NK-92 treated with Interleukin-12 subunit alpha and Interleukin-12 subunit beta, amount 100 ng/mL, for 24 hours (cell line): ENCODE data around the gene CATSPER4.
A peak's percentile ranks its signal among the peaks of the same experiment; 100 is the strongest.
"Not testable (repeated sequence)": the region's sequence is repeated elsewhere in the genome, so short reads cannot be mapped to it uniquely, and the experiment has no call there.

Source experiments
- DNase-seq: peaks from one replicate; lab custom pipeline; 2025; lab: John Stamatoyannopoulos, UW

CATSPER4 gene

GRCh38 chr1:26195805-26196204, 5.4 kb downstream of the CATSPER4 start:
- DNase-seq, result no peak

GRCh38 chr1:26197301-26197700, 6.9 kb downstream of the CATSPER4 start:
- no peak for DNase-seq

GRCh38 chr1:26197813-26198212, 7.4 kb downstream of the CATSPER4 start:
- no peak for DNase-seq

- DNase-seq, result no peak
Observed at GRCh38 chr1:26200413-26200812, 10.0 kb downstream of the CATSPER4 start.

- no peak for DNase-seq
Observed at GRCh38 chr1:26203642-26204318, 13.4 kb downstream of the CATSPER4 start.

DNA sequence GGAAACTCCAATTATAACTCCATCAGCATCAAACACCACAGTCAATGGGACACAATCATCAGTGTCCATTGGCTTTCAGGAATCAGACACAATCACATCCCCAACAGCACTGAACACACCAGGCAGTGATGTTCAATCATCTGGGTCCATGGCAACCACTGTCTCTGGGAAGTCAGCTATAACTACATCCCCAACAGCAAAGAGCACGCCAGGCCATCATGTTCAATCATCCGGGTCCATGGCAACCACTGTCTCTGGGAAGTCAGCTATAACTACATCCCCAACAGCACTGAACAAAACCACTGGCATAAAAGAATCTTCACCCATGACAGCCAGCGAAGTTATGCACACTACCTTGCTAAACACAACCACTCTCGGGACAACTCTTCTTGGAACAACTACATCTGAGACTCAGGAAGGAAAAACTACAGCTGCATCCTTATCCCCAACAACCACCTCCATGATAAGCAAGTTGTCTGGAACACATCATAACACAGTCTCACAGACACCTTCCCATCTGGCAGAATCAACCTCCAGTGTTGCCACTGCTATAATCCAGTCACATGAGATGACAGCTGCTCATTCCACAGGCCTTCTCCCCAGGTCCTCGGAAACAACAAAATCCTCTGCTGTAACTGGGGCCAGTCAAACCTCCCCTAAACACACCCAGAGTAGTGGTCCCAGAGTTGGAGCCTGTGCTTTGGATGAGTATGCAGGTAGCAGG, 19.9 kb downstream of the CATSPER4 start:
- no peak for DNase-seq

DNA sequence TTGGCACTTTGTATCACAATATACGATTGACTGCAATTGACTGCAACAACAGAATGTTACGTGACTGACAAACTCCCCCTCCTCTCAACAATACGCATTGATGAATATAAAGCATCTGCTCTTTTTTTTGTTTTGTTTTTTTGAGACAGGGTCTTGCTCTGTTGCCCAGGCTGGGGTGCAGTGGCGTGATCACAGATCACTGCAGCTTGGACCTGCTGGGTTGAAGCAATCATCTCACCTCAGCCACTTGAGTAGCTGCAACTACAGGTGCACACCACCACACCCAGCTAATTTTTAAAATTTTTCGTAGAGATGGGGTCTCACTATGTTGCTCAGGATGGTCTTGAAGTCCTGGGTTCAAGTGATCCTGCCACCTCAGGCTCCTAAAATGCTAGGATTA, 22.3 kb downstream of the CATSPER4 start:
- DNase-seq, result no peak

DNA sequence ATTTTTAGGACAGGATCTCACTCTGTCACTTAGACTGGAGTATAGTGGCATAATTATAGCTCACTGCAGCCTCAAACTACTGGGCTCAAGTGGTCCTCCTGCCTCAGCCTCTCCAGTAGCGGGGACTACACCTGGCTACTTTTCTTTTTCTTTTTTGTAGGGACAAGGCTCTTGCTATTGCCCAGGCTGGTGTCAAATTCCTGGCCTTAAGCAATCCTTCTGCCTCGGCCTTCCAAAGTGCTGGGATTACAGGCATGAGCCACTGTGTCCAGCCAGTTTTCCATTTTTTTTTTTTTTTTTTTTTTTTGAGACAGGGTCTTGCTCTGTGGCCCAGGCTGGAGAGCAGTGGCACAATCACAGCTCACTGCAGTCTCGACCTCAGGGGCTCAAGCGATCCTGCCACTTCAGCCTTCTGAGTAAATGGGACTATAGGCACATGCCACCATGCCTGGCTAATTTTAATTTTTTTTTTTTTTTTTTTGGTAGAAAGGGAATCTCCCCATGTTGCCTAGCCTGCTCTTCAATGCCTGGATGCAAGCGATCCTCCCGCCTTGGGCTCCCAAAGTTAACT, 23.0 kb downstream of the CATSPER4 start:
- DNase-seq, result no peak

GRCh38 chr1:26215246-26215645, 24.8 kb downstream of the CATSPER4 start:
- no peak for DNase-seq

GRCh38 chr1:26218906-26219494, 28.6 kb downstream of the CATSPER4 start:
- no peak for DNase-seq

DNA sequence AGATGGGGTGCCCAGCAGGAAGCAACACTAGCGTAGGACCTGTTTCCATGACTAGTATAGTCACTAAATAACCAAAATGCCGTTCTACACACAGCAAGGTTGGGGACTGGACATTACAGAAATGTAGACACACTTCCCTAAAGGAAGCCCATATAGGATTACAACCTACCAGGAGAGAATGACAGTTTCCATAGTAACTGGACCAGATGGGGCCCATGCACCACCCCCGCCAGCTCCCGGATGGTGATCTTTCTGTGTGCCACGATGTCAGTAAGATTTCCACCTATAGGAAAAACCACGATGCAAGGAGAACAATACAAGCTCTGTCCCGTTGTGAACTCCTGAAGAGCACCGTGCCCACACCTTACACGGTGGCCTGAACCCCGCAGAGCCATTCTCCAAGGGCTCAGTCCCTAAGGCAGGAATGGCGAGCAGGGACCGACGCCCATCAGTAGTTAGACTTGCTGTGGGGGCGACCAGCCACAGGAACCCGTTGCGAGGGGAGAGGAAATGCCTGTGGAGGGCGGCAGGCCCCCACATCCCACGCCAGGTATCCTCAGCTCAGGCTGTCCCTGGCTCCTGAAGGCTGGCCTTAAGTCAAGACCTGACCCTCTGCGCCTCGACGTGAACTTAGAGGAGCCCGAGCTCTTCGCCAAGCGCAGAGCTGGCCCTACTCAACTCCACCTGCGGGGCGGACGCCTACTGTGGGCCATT, 30.0 kb downstream of the CATSPER4 start:
- no peak for DNase-seq

DNA sequence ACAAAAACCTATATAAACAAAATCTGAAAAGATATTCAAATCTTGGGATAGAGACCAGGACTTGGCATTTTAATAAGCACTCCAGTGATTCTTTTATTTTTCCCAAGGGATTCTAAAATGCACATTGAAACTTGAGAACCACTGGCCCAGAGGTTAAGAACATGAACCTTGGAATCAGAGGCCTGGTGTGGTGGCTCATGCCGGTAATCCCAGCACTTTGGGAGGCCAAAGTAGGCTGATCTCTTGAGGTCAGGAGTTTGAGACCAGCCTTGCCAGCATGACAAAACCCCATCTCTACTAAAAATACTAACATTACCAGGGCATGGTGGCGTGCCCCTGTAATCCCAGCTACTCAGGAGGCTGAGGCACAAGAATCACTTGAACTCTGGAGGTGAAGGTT, 30.7 kb downstream of the CATSPER4 start:
- DNase-seq, result no peak

- DNase-seq, result no peak
Observed at GRCh38 chr1:26224606-26225005, 34.2 kb downstream of the CATSPER4 start.

- no peak for DNase-seq
Observed at GRCh38 chr1:26225033-26225831, 34.8 kb downstream of the CATSPER4 start.

DNA sequence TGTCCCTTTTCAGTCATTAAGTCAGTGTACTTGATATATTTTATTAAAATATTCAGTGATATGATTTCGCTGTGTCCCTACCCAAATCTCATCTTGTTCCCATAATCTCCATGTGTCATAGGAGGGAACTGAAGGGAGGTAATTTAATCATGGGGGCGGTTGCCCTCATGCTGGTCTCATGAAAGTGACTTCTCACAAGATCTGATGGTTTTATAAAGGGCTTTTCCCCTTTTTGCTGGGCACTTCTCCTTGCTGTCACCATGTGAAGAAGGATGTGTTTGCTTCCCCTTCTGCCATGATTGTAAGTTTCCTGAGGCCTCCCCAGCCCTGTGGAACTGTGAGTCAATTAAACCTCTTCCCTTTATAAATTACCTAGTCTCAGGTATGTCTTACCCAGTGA, 40.3 kb downstream of the CATSPER4 start:
- not testable (repeated sequence) for DNase-seq

DNA sequence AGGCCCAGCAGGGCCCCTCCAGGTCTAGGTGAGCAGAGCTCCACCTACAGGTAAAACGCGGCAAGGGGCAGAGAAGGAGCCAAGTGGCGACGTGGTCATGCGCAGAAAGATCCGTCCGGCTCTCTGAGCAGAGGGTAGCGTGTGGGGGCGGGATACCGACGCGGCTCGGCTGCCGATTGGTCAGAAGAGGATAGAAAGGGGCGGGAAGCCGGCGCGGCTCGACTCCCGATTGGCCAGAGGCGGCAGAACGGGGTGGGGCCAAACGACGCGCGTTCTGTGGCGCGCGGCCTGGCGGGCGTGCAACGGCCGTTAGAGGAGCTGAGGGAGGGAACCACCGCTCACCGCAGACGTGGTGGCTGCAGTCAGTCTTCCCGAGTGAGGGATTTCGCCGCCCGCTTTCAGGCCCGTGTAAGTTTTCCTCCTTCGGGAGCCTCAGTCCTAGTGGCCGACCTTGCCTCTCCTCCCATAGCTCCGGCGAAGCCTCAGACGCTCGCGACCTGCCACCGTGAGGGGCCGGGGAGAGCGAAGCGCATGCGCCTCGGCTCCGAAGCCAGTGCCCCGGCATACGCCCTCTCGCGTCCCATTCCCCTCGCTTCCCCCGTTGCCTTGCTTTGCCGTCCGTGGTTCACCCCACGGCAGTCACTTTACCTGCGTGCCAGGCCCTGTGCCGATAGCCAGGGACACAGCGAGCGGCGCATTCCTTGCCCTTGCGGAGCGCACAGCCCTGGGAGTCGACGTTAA, 43.7 kb downstream of the CATSPER4 start, which contains the start of gene CEP85:
Gene CEP85 (plus strand): TSS at position 298 of the 741 bp plus-strand sequence. CDS start 5,584 bp downstream, outside the sequence.
- peak; percentile 98 for DNase-seq

- DNase-seq, result no peak
Observed at GRCh38 chr1:26234644-26235370, 44.4 kb downstream of the CATSPER4 start.

- DNase-seq, result no peak
Observed at GRCh38 chr1:26237230-26237966, 47.0 kb downstream of the CATSPER4 start.

- DNase-seq, result no peak
Observed at GRCh38 chr1:26239936-26240335, 49.5 kb downstream of the CATSPER4 start.
